GM12875 (cell line): ENCODE measurements around the gene NOC3L.
A peak's percentile ranks its signal among the peaks of the same experiment; 100 is the strongest.

Experiments
- H3K4me3 ChIP-seq: one replicate; pipeline ENCODE4 v1.5.1; 2011; ENCODE audit warnings: low read depth, low read length, control low read depth
- TF ChIP-seq, protein P1 (sequence below): IDR thresholded peaks from 2 replicates; pipeline ENCODE4 v1.5.1; 2011; ENCODE audit warnings: low read depth, mild to moderate bottlenecking, control low read depth, inconsistent platforms, low read length, moderate library complexity, borderline replicate concordance; ENCODE audit not compliant: insufficient read depth

The NOC3L gene, protein sequence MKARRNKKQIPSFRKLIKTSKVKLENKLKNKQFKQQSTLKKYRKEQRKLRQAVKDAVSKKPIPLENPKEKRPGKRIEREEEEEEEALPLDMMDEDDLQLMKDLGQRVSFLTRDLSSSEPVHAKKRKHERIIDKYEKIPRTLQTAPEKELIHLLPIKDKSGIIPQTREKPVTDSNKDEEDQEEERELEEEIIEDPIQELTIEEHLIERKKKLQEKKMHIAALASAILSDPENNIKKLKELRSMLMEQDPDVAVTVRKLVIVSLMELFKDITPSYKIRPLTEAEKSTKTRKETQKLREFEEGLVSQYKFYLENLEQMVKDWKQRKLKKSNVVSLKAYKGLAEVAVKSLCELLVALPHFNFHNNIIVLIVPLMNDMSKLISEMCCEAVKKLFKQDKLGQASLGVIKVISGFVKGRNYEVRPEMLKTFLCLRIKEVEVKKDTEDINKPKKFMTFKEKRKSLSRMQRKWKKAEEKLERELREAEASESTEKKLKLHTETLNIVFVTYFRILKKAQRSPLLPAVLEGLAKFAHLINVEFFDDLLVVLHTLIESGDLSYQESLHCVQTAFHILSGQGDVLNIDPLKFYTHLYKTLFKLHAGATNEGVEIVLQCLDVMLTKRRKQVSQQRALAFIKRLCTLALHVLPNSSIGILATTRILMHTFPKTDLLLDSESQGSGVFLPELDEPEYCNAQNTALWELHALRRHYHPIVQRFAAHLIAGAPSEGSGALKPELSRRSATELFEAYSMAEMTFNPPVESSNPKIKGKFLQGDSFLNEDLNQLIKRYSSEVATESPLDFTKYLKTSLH

DNA sequence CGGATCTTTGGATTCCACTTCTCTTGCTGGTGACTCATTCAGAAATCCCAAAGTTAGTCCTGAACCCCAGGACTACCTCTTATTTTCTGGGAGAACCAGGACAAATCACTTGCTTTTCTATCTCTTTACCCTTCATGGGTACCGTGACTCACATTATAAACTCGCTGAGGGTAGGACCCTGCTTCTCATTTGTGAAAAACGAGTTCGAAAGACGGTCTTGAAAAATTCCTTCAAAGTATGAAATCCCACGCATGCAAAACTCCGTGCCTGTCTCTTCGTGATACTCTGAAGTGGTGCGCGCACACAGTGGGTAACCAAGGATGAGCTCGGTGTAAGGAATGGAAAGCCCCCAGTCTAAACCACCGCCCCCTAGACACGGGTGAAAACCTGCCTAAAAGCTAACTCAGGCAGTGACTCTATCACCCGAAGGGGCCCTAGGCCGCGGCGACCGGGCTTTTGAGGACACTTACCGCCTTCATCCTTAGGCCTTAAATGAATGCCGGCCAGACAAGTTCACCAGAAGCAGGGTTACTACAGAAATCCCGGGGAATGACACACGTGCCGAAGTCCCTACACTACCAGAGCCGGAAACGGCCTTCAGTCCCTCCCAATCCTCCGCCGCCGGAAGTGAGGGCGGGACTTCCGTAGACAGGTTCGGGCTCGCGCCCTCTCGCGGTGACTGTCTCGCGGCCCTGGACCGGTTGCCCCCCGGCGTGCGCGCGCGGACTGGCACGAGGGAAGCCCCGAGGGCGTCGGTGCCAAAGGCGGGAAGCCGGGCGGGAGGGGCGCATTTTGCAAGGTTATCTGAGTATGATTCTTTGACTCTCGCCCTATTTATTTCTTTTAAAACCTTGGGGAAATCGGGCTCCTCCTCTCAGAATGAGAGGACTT, at the start of gene NOC3L:
TSS of gene NOC3L (minus strand) at position 580 of the 891 bp plus-strand sequence. CDS start at position 479, 101 bp downstream.
- TF ChIP-seq, protein P1, sequence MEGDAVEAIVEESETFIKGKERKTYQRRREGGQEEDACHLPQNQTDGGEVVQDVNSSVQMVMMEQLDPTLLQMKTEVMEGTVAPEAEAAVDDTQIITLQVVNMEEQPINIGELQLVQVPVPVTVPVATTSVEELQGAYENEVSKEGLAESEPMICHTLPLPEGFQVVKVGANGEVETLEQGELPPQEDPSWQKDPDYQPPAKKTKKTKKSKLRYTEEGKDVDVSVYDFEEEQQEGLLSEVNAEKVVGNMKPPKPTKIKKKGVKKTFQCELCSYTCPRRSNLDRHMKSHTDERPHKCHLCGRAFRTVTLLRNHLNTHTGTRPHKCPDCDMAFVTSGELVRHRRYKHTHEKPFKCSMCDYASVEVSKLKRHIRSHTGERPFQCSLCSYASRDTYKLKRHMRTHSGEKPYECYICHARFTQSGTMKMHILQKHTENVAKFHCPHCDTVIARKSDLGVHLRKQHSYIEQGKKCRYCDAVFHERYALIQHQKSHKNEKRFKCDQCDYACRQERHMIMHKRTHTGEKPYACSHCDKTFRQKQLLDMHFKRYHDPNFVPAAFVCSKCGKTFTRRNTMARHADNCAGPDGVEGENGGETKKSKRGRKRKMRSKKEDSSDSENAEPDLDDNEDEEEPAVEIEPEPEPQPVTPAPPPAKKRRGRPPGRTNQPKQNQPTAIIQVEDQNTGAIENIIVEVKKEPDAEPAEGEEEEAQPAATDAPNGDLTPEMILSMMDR, result peak; percentile 75
- peak within 1 kb of the TSS; percentile 75 for H3K4me3 ChIP-seq

DNA sequence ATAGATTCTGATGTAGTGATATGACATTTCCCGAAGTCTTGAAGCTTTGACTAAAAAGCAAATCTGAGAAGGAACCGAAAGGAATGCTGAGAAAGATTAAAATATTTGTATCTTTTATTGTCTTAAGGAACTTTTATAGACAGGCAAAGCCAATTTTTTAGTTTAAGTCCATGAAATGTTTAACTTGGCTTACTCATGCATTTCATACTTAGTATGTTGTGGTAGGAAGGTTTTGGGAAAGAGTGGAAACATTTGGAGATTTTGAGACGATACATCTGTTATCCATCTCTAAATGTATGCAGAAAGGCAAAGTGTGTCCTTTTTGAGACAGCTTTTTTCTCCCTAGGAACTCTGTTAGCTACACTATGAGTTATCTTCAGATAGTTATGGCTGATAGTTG, 49.7 kb upstream of the NOC3L start:
- TF ChIP-seq, protein P1, result no peak

DNA sequence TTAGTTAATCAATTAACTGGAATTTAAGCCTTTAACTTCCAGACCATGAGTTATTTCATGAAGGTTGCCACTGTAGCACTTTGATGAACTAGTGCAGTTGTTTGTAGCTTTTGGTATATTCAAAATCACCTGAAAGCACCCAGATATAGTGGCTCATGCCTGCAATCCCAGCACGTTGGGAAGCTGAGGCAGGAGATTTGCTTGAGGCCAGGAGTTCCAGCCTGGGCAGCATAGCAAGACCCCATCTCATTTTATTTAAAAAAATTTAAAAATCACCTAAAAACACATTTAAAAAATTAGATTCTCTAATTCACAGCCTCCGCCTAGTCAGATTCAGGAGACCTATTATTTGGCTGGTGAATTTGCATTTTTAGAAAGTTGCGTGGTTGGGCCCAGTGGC, 48.6 kb upstream of the NOC3L start:
- no peak overlapping the region for H3K4me3 ChIP-seq
- TF ChIP-seq, protein P1, result no peak

More for the DNA sequence above, 49.7 kb upstream of the NOC3L start:
- H3K4me3 ChIP-seq, result no peak overlapping the region

DNA sequence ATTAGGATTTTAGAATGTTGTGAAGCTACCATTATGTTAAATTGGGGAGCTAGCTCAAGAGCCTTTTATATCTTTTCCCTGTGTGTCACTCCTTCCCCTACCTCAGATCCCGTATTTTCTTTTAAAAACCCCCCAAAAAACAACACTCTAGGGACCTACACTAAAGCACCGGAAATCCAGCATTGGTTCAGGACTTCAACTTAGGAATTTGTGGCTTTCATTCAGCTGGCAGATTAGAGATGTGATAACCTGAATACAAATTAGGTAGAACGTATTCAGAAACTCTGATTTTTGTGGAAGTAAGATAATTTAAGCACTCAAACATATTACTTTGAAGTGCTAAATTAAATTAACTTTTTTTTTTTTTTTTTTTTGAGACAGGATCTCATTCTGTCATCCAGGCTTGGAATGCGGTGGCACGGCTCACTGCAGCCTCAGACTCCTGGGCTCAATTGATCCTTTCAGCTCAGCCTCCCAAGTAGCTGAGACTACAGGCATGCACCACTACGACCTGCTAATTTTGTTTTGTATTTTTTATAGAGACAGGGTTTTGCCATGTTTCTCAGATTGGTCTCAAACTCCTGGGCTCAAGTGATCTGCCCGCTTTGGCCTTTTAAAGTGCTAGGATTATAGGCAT, 46.4 kb upstream of the NOC3L start:
- H3K4me3 ChIP-seq, result no peak overlapping the region
- TF ChIP-seq, protein P1, result no peak

DNA sequence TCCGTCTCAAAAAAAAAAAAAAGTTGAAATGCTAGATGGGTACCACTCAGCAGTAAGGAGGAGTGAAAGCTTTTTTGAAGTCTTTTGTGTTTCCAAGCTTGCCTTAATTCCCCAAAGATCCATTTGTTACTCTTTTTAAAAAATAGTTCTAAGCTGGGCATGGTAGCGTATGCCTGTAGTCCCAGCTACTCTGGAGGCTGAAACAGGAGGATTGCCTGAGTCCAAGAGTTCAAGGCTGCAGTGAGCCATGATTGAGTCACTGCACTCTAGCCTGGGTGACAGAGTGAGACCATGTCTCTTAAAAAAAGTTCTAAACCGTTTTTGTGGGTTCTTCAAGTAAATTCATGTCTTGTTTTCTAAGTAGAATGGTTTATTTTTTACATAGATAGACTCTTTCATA, 44.9 kb upstream of the NOC3L start:
- H3K4me3 ChIP-seq, result no peak overlapping the region
- TF ChIP-seq, protein P1, result no peak

DNA sequence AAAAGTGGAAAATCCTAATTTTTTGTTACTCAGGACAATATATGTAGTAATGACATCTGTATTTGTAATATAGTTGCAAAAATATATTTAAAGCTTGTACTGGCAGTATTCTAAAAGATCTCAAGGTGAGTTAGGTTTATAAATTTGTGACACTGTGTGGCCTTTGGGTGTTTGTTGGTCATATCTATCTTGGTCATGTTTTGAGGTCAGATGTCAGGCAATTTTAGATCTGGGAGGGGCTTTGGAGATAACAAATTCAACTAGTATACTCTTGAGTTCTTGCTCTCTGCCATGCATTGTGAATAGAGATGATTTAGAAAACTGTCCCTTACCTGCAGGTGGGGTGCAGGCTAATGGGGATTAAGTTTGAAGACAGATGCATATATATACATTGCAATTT, 42.7 kb upstream of the NOC3L start:
- no peak overlapping the region for H3K4me3 ChIP-seq
- TF ChIP-seq, protein P1, result no peak
